NCI-H146 (cell line): Measurements from ENCODE around the gene BRPF3.
A peak's percentile ranks its signal among the peaks of the same experiment; 100 is the strongest.

Experiments
- DNase-seq: peaks from one replicate; lab custom pipeline; 2025; lab: John Stamatoyannopoulos, UW

Gene BRPF3

DNA sequence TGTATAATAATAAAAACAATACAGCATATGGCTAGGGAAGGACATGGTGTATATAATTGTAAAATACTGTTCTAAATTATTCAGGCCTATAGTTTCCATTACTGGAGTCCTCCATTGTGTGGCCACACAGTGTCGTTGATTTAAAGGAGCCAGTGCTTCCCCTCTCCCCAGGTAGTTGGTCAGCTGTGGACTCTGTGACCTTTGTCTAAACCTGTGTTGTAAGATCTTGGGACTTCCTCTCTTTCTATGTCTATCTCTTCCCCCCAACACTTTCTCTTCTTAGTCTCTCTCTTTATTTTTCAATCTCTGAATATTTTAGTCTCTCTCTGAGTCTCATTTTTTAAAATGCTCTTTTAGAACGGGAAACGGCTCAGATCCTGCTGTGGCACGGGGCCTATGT is 35.6 kb downstream of the BRPF3 start:
- DNase-seq: no peak

DNA sequence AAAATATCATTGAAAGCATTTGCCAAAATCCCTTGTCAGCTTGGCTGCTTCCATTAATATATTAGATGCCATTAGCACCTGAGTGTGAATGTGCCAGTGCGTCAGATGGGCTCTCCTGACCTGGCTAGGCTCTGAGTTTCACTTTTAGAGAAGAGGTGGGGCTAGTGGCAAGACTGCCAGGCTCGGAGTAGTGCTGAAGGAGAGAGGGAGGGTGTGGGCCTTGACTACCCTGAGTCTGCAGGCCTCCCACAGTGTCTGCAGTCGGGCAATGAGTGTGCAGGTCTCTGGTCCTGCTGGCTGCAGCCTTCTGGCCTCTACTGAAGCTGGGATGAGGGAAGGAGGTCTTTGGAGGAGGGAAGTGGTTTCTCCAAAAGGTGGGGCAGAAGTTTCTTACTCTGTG is 38.8 kb downstream of the BRPF3 start:
- DNase-seq: no peak

DNA sequence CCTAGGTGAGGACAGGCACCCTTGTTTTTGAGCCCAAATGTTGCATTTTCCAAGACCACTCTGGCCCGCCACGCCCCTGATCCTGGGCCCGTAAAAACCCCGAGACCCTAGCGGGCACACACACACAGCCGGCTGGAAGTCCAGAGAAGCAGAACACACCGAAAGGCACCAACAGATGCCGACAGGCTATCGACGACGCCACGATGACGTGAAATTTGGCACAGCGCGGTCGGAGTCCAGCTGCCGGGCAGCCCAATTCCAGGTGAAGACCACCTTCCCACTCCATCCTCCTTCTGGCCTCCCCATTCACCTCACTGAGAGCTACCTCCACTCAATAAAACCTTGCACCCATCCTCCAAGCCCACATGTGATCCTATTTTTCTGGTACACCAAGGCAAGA is 39.3 kb downstream of the BRPF3 start:
- no peak for DNase-seq

DNA sequence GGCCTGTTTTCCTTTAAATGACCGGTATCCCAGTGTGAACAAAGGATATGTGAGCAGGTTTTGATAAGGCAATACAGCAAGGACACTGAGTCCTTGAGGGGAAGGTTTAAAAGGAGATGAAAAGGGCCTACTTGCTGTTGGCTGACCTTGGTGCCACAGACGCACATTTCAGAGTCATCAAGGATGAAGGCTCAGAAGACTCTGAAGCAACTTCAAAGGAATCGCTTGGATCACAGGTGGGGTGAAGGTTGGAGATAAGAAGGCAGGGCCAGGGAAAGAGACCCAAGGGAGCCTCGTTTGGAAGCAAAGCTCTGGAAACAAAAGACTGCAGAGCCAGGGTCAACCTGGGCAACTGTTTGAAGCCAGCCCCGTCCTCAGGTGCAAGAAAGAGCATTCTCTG is 43.2 kb downstream of the BRPF3 start:
- no peak for DNase-seq

DNA sequence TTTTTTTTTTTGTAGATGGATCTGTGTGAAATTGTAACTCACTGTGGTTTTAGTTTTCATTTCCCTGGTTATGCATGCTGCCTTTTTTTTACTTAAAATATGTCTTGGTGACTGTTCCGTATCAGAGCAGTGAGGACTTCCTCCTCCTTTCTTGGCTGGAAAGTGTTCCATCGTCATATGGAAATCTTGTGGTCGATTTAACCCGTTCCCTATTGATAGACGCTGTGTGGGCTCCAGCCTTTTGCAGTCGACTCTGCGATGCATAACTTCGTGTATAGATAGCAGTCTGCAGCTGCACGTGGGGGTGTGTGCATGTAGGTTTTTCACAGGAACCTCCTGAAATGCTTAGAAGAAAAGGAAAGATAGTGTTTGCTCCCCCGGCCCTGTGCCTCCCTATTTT is 45.2 kb downstream of the BRPF3 start:
- DNase-seq: no peak

DNA sequence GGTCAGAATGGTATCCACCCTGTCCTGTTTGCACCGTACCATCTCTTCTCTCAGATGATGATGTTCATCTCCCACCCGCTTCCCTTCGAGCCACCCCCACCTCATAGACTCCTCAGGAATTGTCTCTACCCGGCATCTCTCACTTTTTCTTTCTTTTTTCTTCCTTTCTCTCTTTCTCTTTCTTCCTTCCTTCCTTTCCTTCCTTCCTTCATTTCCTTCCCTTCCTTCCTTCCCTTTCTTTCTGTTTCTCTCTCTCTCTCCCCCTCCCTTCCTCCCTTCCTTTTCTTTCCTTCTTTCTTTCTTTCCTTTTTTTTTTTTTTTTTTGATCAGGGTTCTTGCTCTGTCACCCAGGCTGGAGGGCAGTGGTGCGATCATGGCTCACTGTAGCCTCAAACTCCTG is 45.6 kb downstream of the BRPF3 start:
- no peak for DNase-seq

DNA sequence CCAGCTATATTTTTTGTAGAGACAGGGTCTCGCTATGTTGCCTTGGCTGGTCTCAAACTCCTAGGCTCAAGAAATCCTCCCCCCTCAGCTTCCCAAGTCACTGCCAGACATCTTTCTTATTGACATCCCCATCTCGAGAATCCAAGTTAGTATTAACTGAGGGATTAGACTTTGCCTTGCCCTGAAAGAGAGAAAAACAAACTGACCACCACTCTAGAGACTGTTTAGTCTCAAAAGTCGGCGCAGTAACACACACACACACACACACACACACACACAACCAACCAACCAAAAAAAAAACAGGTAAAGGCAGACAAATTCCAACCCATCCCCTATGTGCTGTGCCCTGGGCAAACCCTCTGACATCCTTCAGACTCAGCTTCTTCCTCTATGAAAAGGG is 46.1 kb downstream of the BRPF3 start:
- DNase-seq: no peak

DNA sequence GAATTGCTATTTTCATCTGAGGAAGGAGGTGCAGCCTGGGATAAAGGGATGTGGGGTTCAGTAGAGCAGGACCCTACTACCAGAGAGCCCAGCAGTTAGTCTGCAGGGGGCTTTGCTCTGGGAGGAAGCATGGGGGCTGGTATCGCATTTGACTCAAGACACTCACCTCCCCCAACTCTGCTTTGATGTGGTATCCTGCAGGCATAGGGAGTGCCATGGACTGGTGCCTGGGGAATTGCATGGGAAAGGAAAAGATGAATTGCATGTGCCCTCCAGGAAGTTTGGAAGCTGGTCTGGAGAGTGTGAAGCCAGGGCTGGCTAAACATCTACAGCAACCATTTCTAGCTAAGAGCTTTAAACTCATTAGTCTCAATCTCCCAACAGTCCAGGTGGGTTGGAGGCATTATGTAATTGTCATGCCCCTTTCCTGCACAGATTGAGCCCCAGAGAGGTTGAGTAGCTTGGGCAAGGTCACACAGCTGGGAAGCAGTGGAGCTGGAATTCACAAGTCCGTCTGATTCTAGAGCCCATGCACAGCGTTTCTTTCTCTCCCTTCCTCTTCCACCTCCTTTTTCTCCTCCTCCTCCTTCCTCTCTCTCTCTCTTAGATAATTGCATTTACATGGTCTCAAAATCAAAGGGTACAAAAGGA is 47.1 kb downstream of the BRPF3 start:
- no peak for DNase-seq

DNA sequence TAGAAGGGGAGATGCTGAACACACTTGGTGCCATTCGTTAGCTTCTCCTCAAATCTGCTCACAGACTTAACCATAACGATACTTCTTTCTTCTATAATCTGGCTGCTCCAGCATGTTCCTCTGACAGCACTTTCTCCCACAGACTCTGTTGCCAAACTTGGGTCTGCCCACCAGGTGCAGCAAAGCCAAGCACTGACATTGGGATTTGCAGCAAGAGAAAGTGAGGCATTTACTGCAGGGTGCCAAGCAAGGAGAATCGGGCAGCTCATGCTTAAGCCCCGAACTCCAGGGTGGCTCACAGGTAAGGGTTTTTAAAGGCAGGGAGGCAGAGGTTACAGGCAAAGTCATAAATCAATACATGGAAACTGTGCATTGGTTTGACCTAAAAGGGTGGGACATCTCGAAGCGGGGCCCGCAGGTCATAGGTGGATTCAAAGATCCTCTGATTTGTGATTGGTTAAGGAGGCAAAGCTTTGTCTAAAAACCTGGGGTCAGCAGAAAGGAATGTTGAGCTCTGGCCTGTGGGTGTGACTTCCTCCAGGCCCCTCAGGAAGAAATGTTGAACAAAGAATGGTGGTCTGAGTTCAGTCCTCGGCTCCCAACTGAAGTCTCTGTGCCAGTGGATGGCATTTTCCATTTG is 48.2 kb downstream of the BRPF3 start:
- DNase-seq: peak; percentile 3

DNA sequence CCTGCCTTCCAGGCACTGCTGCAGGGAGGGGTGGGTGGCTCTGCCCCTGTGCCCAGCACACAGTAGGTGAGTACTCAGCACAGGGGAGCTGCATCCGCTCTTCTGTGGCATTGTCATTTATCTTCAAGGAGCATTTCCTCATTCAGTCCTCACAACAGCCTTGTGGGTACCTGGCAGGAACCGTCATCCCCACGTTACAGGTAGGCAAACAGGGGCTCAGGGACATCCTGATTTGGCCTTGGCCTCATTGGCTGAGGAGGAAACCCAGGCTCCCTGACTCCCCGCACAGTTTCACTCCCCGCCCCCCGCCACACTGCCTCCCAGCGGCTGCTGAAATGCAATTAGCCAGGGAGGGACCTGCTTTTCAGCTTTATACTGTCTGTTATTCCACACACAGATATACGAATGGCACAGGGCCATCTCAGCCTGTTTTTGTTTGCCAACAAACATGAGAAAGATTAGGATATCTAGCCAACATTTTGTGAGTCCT is 49.1 kb downstream of the BRPF3 start:
- DNase-seq: no peak

DNA sequence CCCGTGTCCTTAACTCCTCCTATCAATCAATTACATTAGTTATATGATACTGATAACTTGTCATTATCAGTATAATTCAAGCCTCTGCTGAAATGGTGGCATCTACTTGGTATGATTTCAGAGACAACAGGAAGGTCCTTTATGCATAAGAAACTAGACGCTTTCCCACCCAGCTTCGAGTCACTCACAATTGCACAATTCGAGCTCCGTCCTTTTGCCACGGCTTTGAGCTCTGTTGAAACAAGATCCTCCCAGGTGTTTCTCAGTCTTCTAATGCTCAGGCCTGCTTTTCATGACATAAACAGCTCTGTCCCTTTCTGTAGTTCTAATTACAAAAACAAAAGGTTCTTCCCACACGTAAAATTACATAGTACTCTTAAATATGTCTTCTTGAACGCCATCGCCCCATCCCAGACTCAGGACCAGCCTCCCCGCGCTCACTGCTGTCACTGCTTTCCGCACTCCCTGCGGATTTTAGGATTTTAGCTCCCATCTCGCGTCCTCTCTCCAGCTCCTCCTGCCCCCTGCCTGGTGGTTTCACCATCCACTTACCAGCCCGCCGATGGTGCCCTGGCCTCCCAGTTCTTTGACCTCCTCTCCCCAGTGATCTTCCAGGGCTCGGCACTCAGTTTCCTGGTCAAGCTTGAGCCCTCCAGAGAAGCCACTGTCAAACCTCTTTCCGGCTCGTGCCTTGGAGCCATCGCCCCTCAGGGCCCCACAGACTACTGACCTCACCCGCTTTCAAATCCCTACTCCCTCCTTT is 50.1 kb downstream of the BRPF3 start:
- DNase-seq: no peak

DNA sequence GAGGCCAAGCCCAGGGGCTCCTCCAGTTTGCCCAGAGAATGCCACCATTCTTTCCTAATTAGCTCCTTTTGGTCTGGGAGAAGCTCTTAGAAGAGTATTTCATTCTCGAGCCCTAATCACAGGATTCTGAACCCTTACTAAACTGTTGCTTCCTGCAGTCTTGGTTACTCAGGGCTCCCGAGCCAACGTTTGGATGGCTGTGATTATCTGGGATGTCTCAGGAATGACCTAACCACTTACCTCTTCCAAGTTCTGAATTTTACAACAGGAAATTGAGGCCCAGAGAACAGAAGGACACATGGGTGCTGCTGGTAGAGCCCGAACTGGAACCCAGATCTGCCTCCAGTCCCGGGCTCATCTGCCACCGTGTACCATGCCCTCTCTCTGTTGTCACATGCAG is 51.1 kb downstream of the BRPF3 start:
- no peak for DNase-seq

DNA sequence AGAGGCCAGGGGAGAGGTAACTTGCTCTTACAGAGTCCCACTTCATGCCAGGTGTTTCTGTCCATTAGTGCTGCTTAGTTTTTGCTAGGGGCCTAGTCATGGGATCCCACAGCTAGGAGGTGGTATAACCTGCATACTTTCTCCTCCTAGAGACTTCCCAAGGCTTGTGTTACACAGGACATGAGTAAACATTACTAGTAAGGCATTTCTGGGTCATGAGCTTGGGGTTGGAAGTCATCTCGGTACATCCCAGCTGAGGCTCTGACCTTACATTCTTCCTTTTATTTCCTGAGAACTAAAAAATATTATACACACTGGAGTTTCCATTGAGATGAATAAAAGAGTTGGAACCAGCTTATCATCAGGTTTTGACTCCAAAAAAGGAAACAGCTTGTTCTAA is 52.4 kb downstream of the BRPF3 start:
- DNase-seq: no peak

DNA sequence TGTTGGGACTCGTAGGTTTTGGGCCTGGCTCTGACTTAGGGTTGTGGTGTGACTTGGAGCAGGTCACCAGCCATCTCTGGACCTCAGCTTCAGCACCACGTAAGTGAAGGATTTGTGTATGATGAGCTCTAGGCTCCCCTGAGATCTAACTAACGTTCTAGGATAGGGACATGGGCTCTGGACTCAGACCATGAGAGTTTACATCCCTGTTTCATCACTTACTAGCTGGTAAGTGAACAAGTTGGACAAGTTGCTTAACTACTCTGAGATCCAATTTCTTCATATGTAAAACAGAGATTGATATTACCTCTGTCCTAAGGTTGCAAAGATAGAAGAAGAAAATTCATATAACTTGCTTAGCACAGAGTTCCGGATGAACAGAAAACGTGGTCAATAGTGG is 53.0 kb downstream of the BRPF3 start:
- no peak for DNase-seq

DNA sequence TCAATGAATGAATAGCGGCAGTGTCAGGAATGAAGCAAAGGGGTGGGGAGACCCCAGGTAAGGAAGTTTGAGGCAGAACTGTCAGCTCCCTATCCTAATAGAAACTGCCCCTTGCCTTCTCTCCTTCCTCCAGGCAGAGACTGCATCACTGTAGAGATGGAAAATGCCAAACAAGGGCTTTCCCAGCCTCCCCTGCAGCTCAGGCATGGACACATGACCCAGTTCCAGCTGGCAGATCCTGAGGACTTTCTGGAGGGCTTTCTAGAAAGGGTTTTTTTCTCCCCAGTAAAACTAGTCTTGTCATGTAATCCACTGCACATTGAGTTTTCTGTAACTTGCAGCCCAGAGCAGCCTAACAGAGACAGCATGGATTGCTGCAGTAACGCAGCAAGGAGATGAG is 55.5 kb downstream of the BRPF3 start:
- DNase-seq: no peak

DNA sequence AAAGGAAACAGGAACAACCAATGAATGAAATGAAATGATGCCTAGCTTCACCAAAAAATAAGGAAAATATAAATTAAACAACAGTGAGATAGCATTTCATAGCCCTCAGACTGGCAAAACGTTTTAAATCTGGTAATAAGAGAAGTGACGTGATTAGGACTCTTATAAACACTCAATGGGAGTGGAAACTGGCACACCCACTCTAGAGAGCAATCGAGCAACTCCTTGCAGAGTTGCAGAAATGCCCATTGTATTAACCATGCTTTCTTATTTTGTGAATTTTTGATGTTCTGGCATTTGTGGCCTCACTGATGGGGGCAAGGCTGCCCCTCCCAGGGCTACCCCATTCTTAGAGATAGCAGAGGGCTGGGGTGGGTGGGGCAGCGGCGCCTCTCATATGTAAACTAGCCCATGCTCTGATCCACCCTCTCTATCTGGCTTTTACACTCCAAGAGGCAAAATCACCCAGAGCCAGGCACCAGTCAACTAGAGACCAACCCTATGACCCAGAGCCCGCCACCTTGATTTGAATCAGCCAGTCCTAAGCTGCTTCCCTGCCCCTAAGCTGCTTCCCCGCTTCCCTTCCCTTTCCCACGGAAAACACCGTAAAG is 67.0 kb downstream of the BRPF3 start:
- no peak for DNase-seq

DNA sequence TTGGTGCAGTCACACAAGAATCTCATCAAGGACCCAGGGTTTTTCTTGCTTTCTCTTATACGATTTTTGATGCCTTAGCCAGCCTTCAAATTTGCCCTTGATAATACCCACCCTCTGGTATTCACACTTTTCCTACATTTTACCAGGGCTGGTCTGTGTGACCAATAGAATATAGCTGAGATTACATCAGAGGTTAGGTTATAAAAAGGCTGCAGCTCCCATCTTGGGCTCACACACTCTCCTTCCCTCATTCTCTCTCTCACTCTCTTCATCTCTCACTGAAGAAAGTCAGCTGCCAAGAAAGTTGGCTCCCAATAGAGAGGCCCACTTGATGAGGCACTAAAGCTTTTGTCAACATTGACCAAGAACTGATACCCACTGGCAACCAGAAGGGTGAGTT is 69.2 kb downstream of the BRPF3 start:
- no peak for DNase-seq

DNA sequence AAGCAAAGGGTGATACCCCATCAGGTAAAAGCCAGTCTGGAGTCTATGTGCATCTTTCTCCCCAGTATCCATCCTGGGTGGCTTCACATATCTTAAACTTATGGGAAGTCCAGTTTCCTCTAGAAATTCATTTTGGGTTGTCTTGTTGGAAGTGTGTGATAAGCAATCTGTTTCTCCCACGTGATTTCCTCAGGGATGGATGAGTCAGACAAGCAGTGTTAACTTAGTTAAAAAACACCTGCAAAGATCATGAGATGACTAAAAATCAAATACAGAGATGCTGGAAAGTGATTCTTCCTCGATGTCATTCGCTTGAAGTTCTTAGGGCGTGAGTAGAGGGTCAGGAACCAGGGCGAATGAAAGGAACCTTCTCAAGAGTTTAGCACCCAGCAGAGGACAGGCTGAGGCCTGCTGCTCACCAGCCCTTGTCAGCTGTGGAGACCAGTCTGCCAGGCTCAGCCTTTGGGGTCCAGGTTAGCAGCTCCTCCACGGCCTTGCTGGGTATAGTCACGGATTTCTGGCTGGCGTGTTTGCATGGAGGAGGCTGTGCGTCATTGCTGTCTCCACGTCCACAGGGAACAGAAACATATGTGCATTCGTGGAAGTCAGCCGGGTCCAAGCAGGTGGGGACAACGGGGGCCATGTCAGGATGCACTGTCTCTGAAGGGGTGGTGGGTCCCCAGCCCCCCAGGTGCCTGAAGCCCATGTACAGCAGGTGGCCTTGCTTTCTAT is 70.5 kb downstream of the BRPF3 start:
- no peak for DNase-seq

DNA sequence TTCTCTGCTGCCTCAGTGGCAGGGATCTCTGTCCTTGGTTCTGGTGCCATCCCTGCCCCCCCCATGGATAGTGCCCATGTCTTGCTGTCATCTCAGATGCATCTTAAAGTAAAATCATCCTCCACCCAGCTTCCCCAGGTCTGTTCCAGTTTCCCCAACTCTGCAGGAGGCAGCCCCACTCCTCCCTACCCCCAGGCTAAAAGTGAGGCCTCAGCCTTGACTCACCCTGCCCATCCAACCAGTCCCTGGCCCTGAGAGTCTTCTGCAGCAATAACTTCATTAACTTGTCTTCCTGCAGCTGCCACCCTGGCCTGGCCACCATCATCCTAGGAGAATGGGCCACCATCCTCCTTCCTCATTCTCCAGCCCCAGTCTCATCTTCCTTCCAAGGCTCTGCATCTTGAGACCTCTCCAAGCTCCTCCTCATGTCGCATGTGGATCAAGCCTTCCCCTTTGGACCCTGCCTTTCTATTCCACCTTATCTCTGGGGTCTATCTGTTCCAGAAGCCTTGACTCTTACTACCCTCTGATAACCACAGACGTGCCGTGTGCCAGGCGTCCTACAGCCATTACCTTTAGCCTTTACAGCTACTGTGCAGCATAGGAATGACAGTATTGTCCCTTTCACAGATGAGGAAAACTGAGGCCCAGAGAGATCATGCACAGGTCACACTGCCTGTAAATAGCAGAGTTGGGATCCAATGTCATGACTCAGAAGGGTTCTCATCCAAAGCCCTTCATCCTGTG is 71.4 kb downstream of the BRPF3 start:
- no peak for DNase-seq

DNA sequence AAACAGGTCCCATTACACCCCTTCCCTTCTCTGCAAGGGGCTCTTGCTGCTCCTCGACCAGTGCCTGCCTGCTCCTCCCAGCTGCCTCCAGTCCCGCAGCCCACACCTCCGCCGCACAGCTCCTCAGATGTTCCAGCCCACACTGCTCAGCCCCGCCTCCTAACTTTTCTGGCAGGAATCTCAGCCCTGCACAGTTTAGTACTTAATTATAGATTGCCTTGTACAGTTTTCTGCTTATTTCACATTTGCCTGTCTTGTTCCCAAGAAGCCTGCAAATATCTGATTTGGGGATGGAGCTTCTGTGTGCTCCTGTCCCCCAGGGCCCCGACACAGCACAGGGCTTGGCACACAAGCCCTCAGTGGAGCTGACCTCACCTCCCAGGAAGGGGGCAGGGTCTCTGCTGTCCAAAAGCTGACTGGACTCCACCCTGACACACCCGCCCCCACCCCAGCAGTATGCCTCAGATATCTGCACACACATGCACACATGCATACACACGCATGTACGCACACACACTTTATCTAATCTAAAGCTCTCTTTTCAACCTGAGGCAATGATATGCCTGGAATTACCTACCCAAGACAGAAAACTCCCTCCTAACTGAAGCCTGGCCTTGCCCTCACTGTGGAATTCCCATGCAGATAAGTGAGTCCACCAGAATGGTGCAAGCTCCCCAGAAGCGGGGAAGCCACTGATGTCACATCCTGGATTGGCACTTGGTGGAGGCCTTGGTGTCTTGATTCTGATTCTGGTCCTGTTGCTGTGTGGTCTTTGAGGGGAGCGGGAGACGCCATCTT is 72.1 kb downstream of the BRPF3 start:
- DNase-seq: no peak
